ENCODE results near the gene RWDD4. TPM values are rescaled to one million over a fixed set of nuclear protein-coding genes. Genes with fewer than 3 reads are reported as not detected.

RWDD4 gene
- total RNA-seq, 2 experiments from 2014 or later = 13.2 to 14.8 TPM

- no peak overlapping the region for H3K27ac Mint-ChIP-seq
- POLR2A ChIA-PET = no interaction called here
- CTCF ChIA-PET = no interaction called here
- peaks cover 35% of the 10 kb centered on the region for H3K36me3 Mint-ChIP-seq (ENCODE audit: low read depth)
- H3K27me3 Mint-ChIP-seq = no peaks in the 10 kb centered on the region
- H3K4me3 Mint-ChIP-seq = no peak overlapping the region
- peaks cover 4% of the 10 kb centered on the region for H3K4me1 Mint-ChIP-seq
- DNase-seq = no peak
- no peaks in the 10 kb centered on the region for H3K9me3 Mint-ChIP-seq
These were observed 7.1 kb upstream of the RWDD4 start for GRCh38 chr4:183666088-183666487.

GRCh38 chr4:183659872-183660242 is 872 bp upstream of the RWDD4 start:
- peak overlapping the region; percentile 96 for H3K27ac Mint-ChIP-seq
- no peaks in the 10 kb centered on the region for H3K27me3 Mint-ChIP-seq
- peaks cover 39% of the 10 kb centered on the region for H3K4me1 Mint-ChIP-seq
- CTCF ChIA-PET = interaction anchor here (0.6 to 1.2 kb wide), 6 partner anchors 8 to 686 kb away, joined by 3 read pairs; no protein-coding TSS in a partner anchor
- H3K36me3 Mint-ChIP-seq (ENCODE audit: low read depth) = peaks cover 10% of the 10 kb centered on the region
- no peaks in the 10 kb centered on the region for H3K9me3 Mint-ChIP-seq
- POLR2A ChIA-PET = interaction anchor here (1.8 kb wide), 1 partner anchor 216 kb away, joined by 4 read pairs; the partner anchor contains the start of gene CDKN2AIP
- no peak for DNase-seq
- H3K4me3 Mint-ChIP-seq = peak overlapping the region; percentile 86

- CTCF ChIA-PET = interaction anchor here (0.6 to 1.2 kb wide), 2 partner anchors 11 to 515 kb away, joined by 3 read pairs; no protein-coding TSS in a partner anchor
- Mint-ChIP-seq H3K4me3 (peak overlapping the region; percentile 86), H3K27ac (peak overlapping the region; percentile 91), H3K36me3 (ENCODE audit: low read depth) (peaks cover 15% of the 10 kb centered on the region), H3K9me3 (no peaks in the 10 kb centered on the region), H3K4me1 (peaks cover 36% of the 10 kb centered on the region), H3K27me3 (no peaks in the 10 kb centered on the region)
- POLR2A ChIA-PET = interaction anchor here (1.8 kb wide), 1 partner anchor 214 kb away, joined by 4 read pairs; the partner anchor contains the start of gene CDKN2AIP
- no peak for DNase-seq
These were observed 490 bp downstream of the RWDD4 start for GRCh38 chr4:183658362-183659028.

- Mint-ChIP-seq H3K27me3 (no peaks in the 10 kb centered on the region), H3K4me3 (peak overlapping the region; percentile 86), H3K36me3 (ENCODE audit: low read depth) (peaks cover 20% of the 10 kb centered on the region), H3K4me1 (peaks cover 36% of the 10 kb centered on the region), H3K9me3 (no peaks in the 10 kb centered on the region), H3K27ac (peak overlapping the region; percentile 91)
- POLR2A ChIA-PET = no interaction called here
- CTCF ChIA-PET = interaction anchor here (1.2 kb wide), 1 partner anchor 12 kb away, joined by 3 read pairs; no protein-coding TSS in a partner anchor
- DNase-seq = no peak
These were observed 1.4 kb downstream of the RWDD4 start for GRCh38 chr4:183657564-183657963.

DNA sequence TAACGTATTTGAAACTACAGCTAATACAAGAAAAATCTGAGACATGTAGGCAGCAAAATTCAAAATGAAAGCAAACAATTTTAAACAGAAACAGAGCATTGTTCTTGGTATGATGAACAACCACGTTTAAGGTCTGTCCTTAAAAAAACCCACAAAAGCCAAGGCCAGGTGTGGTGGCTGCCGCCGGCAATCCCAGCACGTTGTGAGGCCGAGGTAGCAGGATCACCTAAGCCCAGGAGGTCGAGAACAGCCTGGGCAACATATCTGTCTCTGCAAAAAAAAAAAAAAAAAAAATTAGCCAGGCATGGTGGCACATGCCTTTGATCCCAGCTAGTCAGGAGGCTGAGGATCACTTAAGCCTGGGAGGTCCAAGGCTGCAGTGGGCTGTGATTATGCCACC is 13.7 kb downstream of the RWDD4 start:
- DNase-seq = no peak
- ChIA-PET CTCF (interaction anchor here (0.6 kb wide), 1 partner anchor 11 kb away, joined by 4 read pairs; no protein-coding TSS in a partner anchor), POLR2A (interaction anchor here (0.6 kb wide), 1 partner anchor 76 kb away, joined by 9 read pairs; no protein-coding TSS in a partner anchor)
- Mint-ChIP-seq H3K9me3 (no peaks in the 10 kb centered on the region), H3K4me1 (no peaks in the 10 kb centered on the region), H3K36me3 (ENCODE audit: low read depth) (peaks cover 23% of the 10 kb centered on the region), H3K27me3 (no peaks in the 10 kb centered on the region), H3K27ac (no peak overlapping the region), H3K4me3 (no peak overlapping the region)

DNA sequence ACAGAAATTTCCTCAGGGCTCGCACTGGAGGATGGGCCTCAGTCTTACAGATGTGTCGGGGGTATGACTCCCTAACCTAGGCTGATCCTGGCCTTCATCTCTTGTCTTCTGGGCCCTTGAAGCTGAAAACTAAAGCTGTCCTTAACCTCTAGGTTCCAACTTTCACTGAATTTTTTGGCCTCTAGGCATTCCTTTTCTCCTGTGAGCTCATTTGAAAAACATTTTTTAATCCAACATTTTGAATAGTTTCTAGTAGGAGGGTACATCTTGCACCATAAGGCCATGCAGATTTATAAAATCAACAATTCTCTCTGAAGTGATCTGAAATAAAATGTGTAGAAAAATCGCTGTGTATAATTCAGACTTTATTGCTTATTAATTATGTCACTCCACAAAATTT is 19.7 kb downstream of the RWDD4 start:
- no peaks in the 10 kb centered on the region for H3K27me3 Mint-ChIP-seq
- H3K27ac Mint-ChIP-seq = no peak overlapping the region
- H3K4me3 Mint-ChIP-seq = no peak overlapping the region
- POLR2A ChIA-PET = no interaction called here
- CTCF ChIA-PET = no interaction called here
- H3K9me3 Mint-ChIP-seq = no peaks in the 10 kb centered on the region
- H3K36me3 Mint-ChIP-seq (ENCODE audit: low read depth) = peaks cover 13% of the 10 kb centered on the region
- no peak for DNase-seq
- peaks cover 6% of the 10 kb centered on the region for H3K4me1 Mint-ChIP-seq

- Mint-ChIP-seq H3K4me1 (peaks cover 8% of the 10 kb centered on the region), H3K9me3 (no peaks in the 10 kb centered on the region), H3K27ac (no peak overlapping the region), H3K36me3 (ENCODE audit: low read depth) (peaks cover 8% of the 10 kb centered on the region), H3K4me3 (no peak overlapping the region), H3K27me3 (no peaks in the 10 kb centered on the region)
- CTCF ChIA-PET = no interaction called here
- POLR2A ChIA-PET = no interaction called here
- DNase-seq = no peak
These were observed 20.5 kb downstream of the RWDD4 start for GRCh38 chr4:183638436-183638835.

DNA sequence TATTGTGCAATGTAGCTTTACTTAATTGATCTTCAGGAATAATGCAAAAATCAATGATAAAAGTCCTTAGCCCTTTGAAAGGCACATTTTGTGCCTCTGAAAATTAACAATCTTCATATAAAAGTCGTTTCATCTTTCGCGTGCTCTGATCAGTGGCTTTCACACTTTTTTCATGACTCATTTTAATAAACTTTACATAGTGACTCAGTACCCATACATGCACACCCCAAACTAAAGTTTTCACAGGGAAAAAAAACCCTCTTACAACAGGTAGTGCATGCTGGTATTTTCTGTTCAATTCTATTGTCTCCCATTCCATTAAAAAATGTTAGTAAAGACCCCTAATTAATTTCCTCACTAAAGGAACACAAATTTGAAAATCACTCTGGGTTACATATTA is 21.5 kb downstream of the RWDD4 start:
- Mint-ChIP-seq H3K27ac (no peak overlapping the region), H3K4me3 (no peak overlapping the region), H3K9me3 (no peaks in the 10 kb centered on the region), H3K27me3 (no peaks in the 10 kb centered on the region), H3K4me1 (peaks cover 9% of the 10 kb centered on the region), H3K36me3 (ENCODE audit: low read depth) (peaks cover 5% of the 10 kb centered on the region)
- no peak for DNase-seq
- CTCF ChIA-PET = interaction anchor here (1.1 kb wide), 1 partner anchor 14 kb away, joined by 4 read pairs; no protein-coding TSS in a partner anchor
- POLR2A ChIA-PET = no interaction called here

GRCh38 chr4:183636923-183637322 is 22.1 kb downstream of the RWDD4 start:
- no peaks in the 10 kb centered on the region for H3K9me3 Mint-ChIP-seq
- CTCF ChIA-PET = interaction anchor here (1.1 to 1.6 kb wide), 2 partner anchors 14 to 24 kb away, joined by 4 to 5 read pairs; no protein-coding TSS in a partner anchor
- H3K4me3 Mint-ChIP-seq = no peak overlapping the region
- peaks cover 9% of the 10 kb centered on the region for H3K4me1 Mint-ChIP-seq
- H3K27ac Mint-ChIP-seq = no peak overlapping the region
- no peak for DNase-seq
- POLR2A ChIA-PET = no interaction called here
- no peaks in the 10 kb centered on the region for H3K27me3 Mint-ChIP-seq
- H3K36me3 Mint-ChIP-seq (ENCODE audit: low read depth) = peaks cover 3% of the 10 kb centered on the region

DNA sequence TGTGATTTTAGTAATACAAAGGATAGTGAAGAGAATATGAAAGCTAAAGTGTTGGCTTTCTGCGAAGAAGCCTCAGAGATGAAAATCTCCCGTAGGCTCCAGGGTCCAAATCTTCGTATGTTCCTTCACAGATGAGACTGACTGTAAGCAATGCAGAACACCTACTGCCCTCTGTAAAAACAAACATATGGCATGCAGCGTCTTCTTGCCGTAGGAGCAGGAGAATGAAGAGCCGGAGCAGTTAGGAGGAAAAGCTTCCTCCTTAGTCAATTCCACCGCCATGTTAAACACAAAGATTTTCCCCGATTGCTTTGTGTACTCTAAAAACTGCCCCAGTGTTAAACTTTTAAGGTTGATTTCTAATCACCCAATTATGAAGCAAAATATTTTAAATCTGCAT is 22.5 kb downstream of the RWDD4 start:
- Mint-ChIP-seq H3K27me3 (no peaks in the 10 kb centered on the region), H3K4me1 (peaks cover 9% of the 10 kb centered on the region), H3K4me3 (no peak overlapping the region), H3K36me3 (ENCODE audit: low read depth) (peaks cover 3% of the 10 kb centered on the region), H3K9me3 (no peaks in the 10 kb centered on the region), H3K27ac (no peak overlapping the region)
- no peak for DNase-seq
- CTCF ChIA-PET = interaction anchor here (1.1 to 1.6 kb wide), 2 partner anchors 13 to 23 kb away, joined by 4 to 5 read pairs; no protein-coding TSS in a partner anchor
- POLR2A ChIA-PET = no interaction called here

- Mint-ChIP-seq H3K36me3 (ENCODE audit: low read depth) (no peaks in the 10 kb centered on the region), H3K4me1 (peaks cover 9% of the 10 kb centered on the region), H3K9me3 (no peaks in the 10 kb centered on the region), H3K27ac (peak overlapping the region; percentile 1), H3K27me3 (no peaks in the 10 kb centered on the region), H3K4me3 (no peak overlapping the region)
- POLR2A ChIA-PET = no interaction called here
- DNase-seq = no peak
- CTCF ChIA-PET = interaction anchor here (1.6 kb wide), 1 partner anchor 23 kb away, joined by 5 read pairs; no protein-coding TSS in a partner anchor
These were observed 23.2 kb downstream of the RWDD4 start for GRCh38 chr4:183635741-183636140.

GRCh38 chr4:183635321-183635720 is 23.7 kb downstream of the RWDD4 start:
- H3K9me3 Mint-ChIP-seq = no peaks in the 10 kb centered on the region
- ChIA-PET POLR2A (no interaction called here), CTCF (no interaction called here)
- no peak for DNase-seq
- no peak overlapping the region for H3K4me3 Mint-ChIP-seq
- no peak overlapping the region for H3K27ac Mint-ChIP-seq
- H3K36me3 Mint-ChIP-seq (ENCODE audit: low read depth) = no peaks in the 10 kb centered on the region
- H3K4me1 Mint-ChIP-seq = peaks cover 9% of the 10 kb centered on the region
- no peaks in the 10 kb centered on the region for H3K27me3 Mint-ChIP-seq

DNA sequence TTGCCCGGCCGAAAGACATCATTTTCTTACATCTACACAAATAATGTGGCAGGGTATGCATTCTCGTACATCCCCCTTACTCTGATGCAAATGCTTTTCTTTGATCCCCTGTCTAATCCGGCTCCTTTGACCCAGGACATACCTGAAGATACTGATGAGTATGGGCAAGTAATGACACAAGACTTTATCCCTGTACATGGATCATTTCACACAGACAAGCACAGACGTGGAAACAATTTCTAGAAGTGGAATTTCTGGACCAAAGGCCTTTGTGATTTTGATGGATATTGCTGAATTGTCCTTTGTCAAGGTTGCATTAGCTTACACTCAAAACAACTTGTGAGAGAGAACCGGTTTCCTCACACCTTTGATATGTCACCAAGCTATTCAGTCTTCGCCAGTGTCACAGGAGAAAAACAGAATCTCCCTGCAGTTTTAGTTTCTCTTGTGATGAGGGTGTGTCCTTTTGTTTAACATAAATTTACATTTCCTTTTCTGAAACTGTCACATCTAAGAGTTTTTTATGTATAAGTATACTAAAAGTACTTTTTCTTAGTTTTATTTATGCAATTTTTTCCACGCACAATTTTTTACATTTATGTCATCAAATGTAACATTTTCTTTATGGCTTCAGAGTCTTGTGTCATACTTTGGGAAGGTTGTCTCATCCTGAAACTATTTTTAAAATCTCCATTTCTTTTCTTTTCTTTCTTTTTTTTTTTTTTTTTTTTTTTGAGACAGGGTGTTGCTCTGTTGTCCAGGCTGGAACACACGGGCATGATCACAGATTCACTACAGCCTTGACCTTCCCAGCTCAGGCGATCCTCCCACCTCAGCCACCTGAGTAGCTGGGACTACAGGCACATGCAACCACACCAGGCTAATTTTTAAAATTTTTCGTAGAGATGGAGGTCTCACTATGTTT is 25.2 kb downstream of the RWDD4 start:
- Mint-ChIP-seq H3K4me1 (peaks cover 9% of the 10 kb centered on the region), H3K27me3 (no peaks in the 10 kb centered on the region), H3K9me3 (no peaks in the 10 kb centered on the region), H3K4me3 (no peak overlapping the region), H3K36me3 (ENCODE audit: low read depth) (no peaks in the 10 kb centered on the region), H3K27ac (no peak overlapping the region)
- DNase-seq = no peak
- POLR2A ChIA-PET = no interaction called here
- CTCF ChIA-PET = no interaction called here
